Measurements from ENCODE around the gene ANKRD12.

The ANKRD12 gene

GRCh38 chr18:9182852-9183399 lies 46.3 kb downstream of the ANKRD12 start:
- TF ChIP-seq CTCF (IDR thresholded peaks at IDR 0.05; ENCODE audit: borderline replicate concordance, control extremely low read depth, extremely low read depth, insufficient read depth, missing control alignments): no peak
- no peak for DNase-seq (ENCODE audit: low spot score)

GRCh38 chr18:9184998-9185613 lies 48.5 kb downstream of the ANKRD12 start:
- TF ChIP-seq CTCF (IDR thresholded peaks at IDR 0.05; ENCODE audit: borderline replicate concordance, control extremely low read depth, extremely low read depth, insufficient read depth, missing control alignments): no peak
- DNase-seq (ENCODE audit: low spot score): no peak
- in situ Hi-C loops (cut with MboI; ENCODE audit: low sequenced_read_pairs, unreplicated experiment): no loop called here

More at GRCh38 chr18:9182852-9183399, 46.3 kb downstream of the ANKRD12 start:
- in situ Hi-C loops (cut with MboI; ENCODE audit: low sequenced_read_pairs, unreplicated experiment): no loop called here

- in situ Hi-C loops (cut with MboI; ENCODE audit: low sequenced_read_pairs, unreplicated experiment): no loop called here
- no peak for DNase-seq (ENCODE audit: low spot score)
- no peak for TF ChIP-seq CTCF (IDR thresholded peaks at IDR 0.05; ENCODE audit: borderline replicate concordance, control extremely low read depth, extremely low read depth, insufficient read depth, missing control alignments)
Observed at GRCh38 chr18:9188359-9189231, 52.0 kb downstream of the ANKRD12 start.

GRCh38 chr18:9189491-9189890 lies 52.9 kb downstream of the ANKRD12 start:
- TF ChIP-seq CTCF (IDR thresholded peaks at IDR 0.05; ENCODE audit: borderline replicate concordance, control extremely low read depth, extremely low read depth, insufficient read depth, missing control alignments): no peak
- in situ Hi-C loops (cut with MboI; ENCODE audit: low sequenced_read_pairs, unreplicated experiment): no loop called here
- DNase-seq (ENCODE audit: low spot score): no peak

- no peak for DNase-seq (ENCODE audit: low spot score)
- in situ Hi-C loops (cut with MboI; ENCODE audit: low sequenced_read_pairs, unreplicated experiment): no loop called here
- TF ChIP-seq CTCF (IDR thresholded peaks at IDR 0.05; ENCODE audit: borderline replicate concordance, control extremely low read depth, extremely low read depth, insufficient read depth, missing control alignments): no peak
Observed at GRCh38 chr18:9191658-9192256, 55.2 kb downstream of the ANKRD12 start.

GRCh38 chr18:9193031-9193430 lies 56.5 kb downstream of the ANKRD12 start:
- in situ Hi-C loops (cut with MboI; ENCODE audit: low sequenced_read_pairs, unreplicated experiment): no loop called here
- no peak for DNase-seq (ENCODE audit: low spot score)
- no peak for TF ChIP-seq CTCF (IDR thresholded peaks at IDR 0.05; ENCODE audit: borderline replicate concordance, control extremely low read depth, extremely low read depth, insufficient read depth, missing control alignments)

Data from GM13976 (cell line).